Measurements from ENCODE around the gene FOCAD. TPM values are rescaled to one million over a fixed set of nuclear protein-coding genes. Genes with fewer than 3 reads are reported as not detected.
A peak's percentile ranks its signal among the peaks of the same experiment; 100 is the strongest.

Gene FOCAD
- total and polyA plus RNA-seq, 3 experiments from 2014 or later = 16.1 to 25.9 (median 24.8) TPM

GRCh38 chr9:20848490-20848889, 164.4 kb downstream of the FOCAD start:
- no peaks in the 10 kb centered on the region for H3K27me3 Mint-ChIP-seq
- H3K9me3 ChIP-seq (ENCODE audit: low read length) = no peaks in the 10 kb centered on the region
- peaks cover 0 to 8% (median 7%) of the 10 kb centered on the region in 3 donors for H3K36me3 Mint-ChIP-seq
- CTCF ChIA-PET = no interaction called here
- POLR2A ChIA-PET = no interaction called here
- no peak for DNase-seq
- no peak overlapping the region for H3K4me3 ChIP-seq (ENCODE audit: low read length)
- no peaks in the 10 kb centered on the region for H3K4me1 ChIP-seq (ENCODE audit: insufficient read depth, low read length)
- no peak overlapping the region for H3K4me3 Mint-ChIP-seq
- peak overlapping the region in 1 of 8 donors; percentile 63 for H3K27ac Mint-ChIP-seq
- H3K9me3 Mint-ChIP-seq = peaks cover 0 to 2% (median 0%) of the 10 kb centered on the region in 5 donors
- H3K27ac ChIP-seq (ENCODE audit: low read depth, low read length) = no peak overlapping the region
- peaks cover 0 to 7% (median 0%) of the 10 kb centered on the region in 3 donors for H3K4me1 Mint-ChIP-seq
- no peaks in the 10 kb centered on the region for H3K36me3 ChIP-seq (ENCODE audit: insufficient read depth, low read length)
- H3K27me3 ChIP-seq (ENCODE audit: insufficient read depth, low read length, poor library complexity, severe bottlenecking) = no peaks in the 10 kb centered on the region

GRCh38 chr9:20853866-20854265, 169.8 kb downstream of the FOCAD start:
- Histone ChIP-seq H3K27ac (ENCODE audit: low read depth, low read length) (no peak overlapping the region), H3K27me3 (ENCODE audit: insufficient read depth, low read length, poor library complexity, severe bottlenecking) (no peaks in the 10 kb centered on the region), H3K4me3 (ENCODE audit: low read length) (no peak overlapping the region), H3K9me3 (ENCODE audit: low read length) (no peaks in the 10 kb centered on the region), H3K4me1 (ENCODE audit: insufficient read depth, low read length) (no peaks in the 10 kb centered on the region), H3K36me3 (ENCODE audit: insufficient read depth, low read length) (no peaks in the 10 kb centered on the region)
- peaks cover 7 to 32% (median 13%) of the 10 kb centered on the region in 3 donors for H3K36me3 Mint-ChIP-seq
- DNase-seq = no peak
- H3K9me3 Mint-ChIP-seq = peaks cover 2 to 17% (median 7%) of the 10 kb centered on the region in 5 donors
- no peaks in the 10 kb centered on the region for H3K4me1 Mint-ChIP-seq
- no peaks in the 10 kb centered on the region for H3K27me3 Mint-ChIP-seq
- POLR2A ChIA-PET = no interaction called here
- no peak overlapping the region for H3K27ac Mint-ChIP-seq
- CTCF ChIA-PET = no interaction called here
- no peak overlapping the region for H3K4me3 Mint-ChIP-seq

GRCh38 chr9:20854444-20854843, 170.4 kb downstream of the FOCAD start:
- no peak overlapping the region for H3K27ac Mint-ChIP-seq
- POLR2A ChIA-PET = no interaction called here
- no peaks in the 10 kb centered on the region for H3K27me3 Mint-ChIP-seq
- no peak overlapping the region for H3K4me3 Mint-ChIP-seq
- Histone ChIP-seq H3K27me3 (ENCODE audit: insufficient read depth, low read length, poor library complexity, severe bottlenecking) (no peaks in the 10 kb centered on the region), H3K36me3 (ENCODE audit: insufficient read depth, low read length) (no peaks in the 10 kb centered on the region), H3K4me3 (ENCODE audit: low read length) (no peak overlapping the region), H3K27ac (ENCODE audit: low read depth, low read length) (no peak overlapping the region), H3K9me3 (ENCODE audit: low read length) (no peaks in the 10 kb centered on the region), H3K4me1 (ENCODE audit: insufficient read depth, low read length) (no peaks in the 10 kb centered on the region)
- peaks cover 0 to 17% (median 7%) of the 10 kb centered on the region in 5 donors for H3K9me3 Mint-ChIP-seq
- CTCF ChIA-PET = no interaction called here
- no peaks in the 10 kb centered on the region for H3K4me1 Mint-ChIP-seq
- DNase-seq = no peak
- peaks cover 6 to 32% (median 13%) of the 10 kb centered on the region in 3 donors for H3K36me3 Mint-ChIP-seq

GRCh38 chr9:20863945-20864344, 179.9 kb downstream of the FOCAD start:
- Mint-ChIP-seq H3K4me1 (no peaks in the 10 kb centered on the region), H3K36me3 (peaks cover 8 to 16% (median 13%) of the 10 kb centered on the region in 3 donors), H3K27me3 (no peaks in the 10 kb centered on the region), H3K27ac (no peak overlapping the region), H3K9me3 (no peaks in the 10 kb centered on the region), H3K4me3 (no peak overlapping the region)
- Histone ChIP-seq H3K9me3 (ENCODE audit: low read length) (no peaks in the 10 kb centered on the region), H3K27ac (ENCODE audit: low read depth, low read length) (no peak overlapping the region), H3K4me1 (ENCODE audit: insufficient read depth, low read length) (no peaks in the 10 kb centered on the region), H3K4me3 (ENCODE audit: low read length) (no peak overlapping the region), H3K27me3 (ENCODE audit: insufficient read depth, low read length, poor library complexity, severe bottlenecking) (no peaks in the 10 kb centered on the region), H3K36me3 (ENCODE audit: insufficient read depth, low read length) (no peaks in the 10 kb centered on the region)
- CTCF ChIA-PET = interaction anchor here (0.7 kb wide), 1 partner anchor 18 kb away, joined by 3 read pairs; no protein-coding TSS in a partner anchor
- DNase-seq = no peak
- POLR2A ChIA-PET = no interaction called here

- POLR2A ChIA-PET = no interaction called here
Measured at GRCh38 chr9:20865347-20865746, 181.3 kb downstream of the FOCAD start.

GRCh38 chr9:20870115-20870514, 186.1 kb downstream of the FOCAD start:
- H3K27ac ChIP-seq (ENCODE audit: low read depth, low read length) = no peak overlapping the region
- CTCF ChIA-PET = interaction anchor here (1.4 kb wide), 1 partner anchor 241 kb away, joined by 3 read pairs; no protein-coding TSS in a partner anchor

More at GRCh38 chr9:20865347-20865746, 181.3 kb downstream of the FOCAD start:
- Histone ChIP-seq H3K9me3 (ENCODE audit: low read length) (no peaks in the 10 kb centered on the region), H3K27me3 (ENCODE audit: insufficient read depth, low read length, poor library complexity, severe bottlenecking) (no peaks in the 10 kb centered on the region), H3K4me1 (ENCODE audit: insufficient read depth, low read length) (no peaks in the 10 kb centered on the region), H3K36me3 (ENCODE audit: insufficient read depth, low read length) (no peaks in the 10 kb centered on the region), H3K4me3 (ENCODE audit: low read length) (no peak overlapping the region), H3K27ac (ENCODE audit: low read depth, low read length) (no peak overlapping the region)
- Mint-ChIP-seq H3K27ac (no peak overlapping the region), H3K4me1 (no peaks in the 10 kb centered on the region), H3K36me3 (peaks cover 8 to 17% (median 16%) of the 10 kb centered on the region in 3 donors), H3K27me3 (no peaks in the 10 kb centered on the region), H3K4me3 (no peak overlapping the region), H3K9me3 (no peaks in the 10 kb centered on the region)
- CTCF ChIA-PET = no interaction called here
- DNase-seq = no peak

GRCh38 chr9:20872340-20872977, 188.4 kb downstream of the FOCAD start:
- Histone ChIP-seq H3K27ac (ENCODE audit: low read depth, low read length) (no peak overlapping the region), H3K9me3 (ENCODE audit: low read length) (no peaks in the 10 kb centered on the region), H3K4me1 (ENCODE audit: insufficient read depth, low read length) (no peaks in the 10 kb centered on the region), H3K36me3 (ENCODE audit: insufficient read depth, low read length) (no peaks in the 10 kb centered on the region), H3K27me3 (ENCODE audit: insufficient read depth, low read length, poor library complexity, severe bottlenecking) (no peaks in the 10 kb centered on the region), H3K4me3 (ENCODE audit: low read length) (no peak overlapping the region)
- peaks cover 0 to 12% (median 8%) of the 10 kb centered on the region in 3 donors for H3K36me3 Mint-ChIP-seq
- CTCF ChIA-PET = no interaction called here
- peaks cover 5 to 11% (median 6%) of the 10 kb centered on the region in 3 donors for H3K4me1 Mint-ChIP-seq
- H3K9me3 Mint-ChIP-seq = no peaks in the 10 kb centered on the region
- no peak for DNase-seq
- peak overlapping the region in 2 of 8 donors; percentile 22 to 48 for H3K27ac Mint-ChIP-seq
- POLR2A ChIA-PET = no interaction called here
- H3K27me3 Mint-ChIP-seq = no peaks in the 10 kb centered on the region
- no peak overlapping the region for H3K4me3 Mint-ChIP-seq

More at GRCh38 chr9:20870115-20870514, 186.1 kb downstream of the FOCAD start:
- Histone ChIP-seq H3K4me1 (ENCODE audit: insufficient read depth, low read length) (no peaks in the 10 kb centered on the region), H3K9me3 (ENCODE audit: low read length) (no peaks in the 10 kb centered on the region), H3K27me3 (ENCODE audit: insufficient read depth, low read length, poor library complexity, severe bottlenecking) (no peaks in the 10 kb centered on the region), H3K4me3 (ENCODE audit: low read length) (no peak overlapping the region), H3K36me3 (ENCODE audit: insufficient read depth, low read length) (no peaks in the 10 kb centered on the region)
- no peak for DNase-seq
- Mint-ChIP-seq H3K9me3 (no peaks in the 10 kb centered on the region), H3K36me3 (peaks cover 4 to 12% (median 7%) of the 10 kb centered on the region in 3 donors), H3K4me3 (no peak overlapping the region), H3K27ac (no peak overlapping the region), H3K27me3 (no peaks in the 10 kb centered on the region), H3K4me1 (peaks cover 5 to 11% (median 6%) of the 10 kb centered on the region in 3 donors)
- POLR2A ChIA-PET = no interaction called here

GRCh38 chr9:20873240-20873865, 189.3 kb downstream of the FOCAD start:
- no peak overlapping the region for H3K4me3 ChIP-seq (ENCODE audit: low read length)
- no peaks in the 10 kb centered on the region for H3K9me3 ChIP-seq (ENCODE audit: low read length)
- Mint-ChIP-seq H3K27me3 (no peaks in the 10 kb centered on the region), H3K36me3 (peaks cover 0 to 10% (median 8%) of the 10 kb centered on the region in 3 donors), H3K9me3 (no peaks in the 10 kb centered on the region), H3K4me3 (no peak overlapping the region), H3K4me1 (peaks cover 5 to 11% (median 6%) of the 10 kb centered on the region in 3 donors), H3K27ac (peak overlapping the region in 1 of 8 donors; percentile 26)
- H3K36me3 ChIP-seq (ENCODE audit: insufficient read depth, low read length) = no peaks in the 10 kb centered on the region
- no peak for DNase-seq
- H3K27me3 ChIP-seq (ENCODE audit: insufficient read depth, low read length, poor library complexity, severe bottlenecking) = no peaks in the 10 kb centered on the region
- H3K4me1 ChIP-seq (ENCODE audit: insufficient read depth, low read length) = no peaks in the 10 kb centered on the region
- ChIA-PET CTCF (no interaction called here), POLR2A (no interaction called here)
- H3K27ac ChIP-seq (ENCODE audit: low read depth, low read length) = no peak overlapping the region

All from CD8-positive, alpha-beta memory T cell (primary cell).